Erythroblast (primary cell): ENCODE results near the gene RNF19B.

Experiments used
- GATA1 ChIP-seq: IDR thresholded peaks from 2 replicates; pipeline ENCODE4 v1.6.1; 2011; ENCODE audit warnings: low read depth, mild to moderate bottlenecking, control low read depth, low read length, moderate library complexity
- POLR2A ChIP-seq: IDR thresholded peaks from 2 replicates; pipeline ENCODE4 v1.6.1; 2011; ENCODE audit warnings: mild to moderate bottlenecking, low read length

DNA sequence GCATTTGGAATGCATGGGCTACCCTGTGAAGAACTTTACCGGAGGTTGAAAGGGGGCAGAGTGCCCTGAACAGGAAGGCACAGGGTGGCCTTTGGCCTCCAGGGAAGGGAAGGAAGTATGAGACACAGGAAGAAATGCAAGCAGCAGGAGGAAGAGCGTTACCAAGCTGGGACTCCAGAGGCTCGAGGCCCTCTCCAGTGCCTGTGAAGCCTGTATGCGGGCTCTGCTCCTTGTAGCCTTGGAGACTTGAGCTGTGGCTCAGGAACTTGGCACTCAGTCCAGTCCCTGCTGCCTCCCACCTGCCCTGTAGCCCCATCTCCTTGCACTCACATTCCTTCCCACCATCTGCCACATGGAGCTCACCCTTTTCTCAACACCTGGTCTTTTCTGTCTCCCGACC lies 33.5 kb upstream of the RNF19B start:
- TF ChIP-seq POLR2A: no peak
- TF ChIP-seq GATA1: no peak
